Activated CD8-positive, alpha-beta memory T cell treated with anti-CD3 and anti-CD28 coated beads, Interleukin-2, amount 10 ng/mL, durations not matched to agents 7 days and 5 days (primary cell): Measurements from ENCODE around the gene RBM28. TPM values are rescaled to one million over a fixed set of nuclear protein-coding genes. Genes with fewer than 3 reads are reported as not detected.

Source experiments
- ATAC-seq: fragments of 150-1000 bp; cut with Tn5 transposase; one replicate; pipeline ENCODE4 v1.10.0; 2021; ENCODE audit warnings: moderate library complexity
- CTCF ChIA-PET: fragments of 350-600 bp; sonication (Branson Sonifier 250); formaldehyde crosslinking; loops from one replicate; lab custom pipeline; 2021; ENCODE audit warnings: antibody characterized with exemption; lab: Charles Lee
- DNase-seq: peaks from one replicate; pipeline ENCODE4 v3.0.0-alpha.2; 2020
- H3K27ac Mint-ChIP-seq: one replicate; pipeline ENCODE4 v1.8.0; 2021; ENCODE audit warnings: mild to moderate bottlenecking, mixed read lengths
- H3K27me3 Mint-ChIP-seq: one replicate; pipeline ENCODE4 v1.8.0; 2021; ENCODE audit warnings: mixed read lengths
- H3K36me3 Mint-ChIP-seq: one replicate; pipeline ENCODE4 v1.8.0; 2021; ENCODE audit warnings: mild to moderate bottlenecking, mixed read lengths
- H3K4me1 Mint-ChIP-seq: one replicate; pipeline ENCODE4 v1.8.0; 2021; ENCODE audit warnings: mixed read lengths
- H3K4me3 Mint-ChIP-seq: one replicate; pipeline ENCODE4 v1.8.0; 2021; ENCODE audit warnings: mild to moderate bottlenecking, moderate library complexity, mixed read lengths
- H3K9me3 Mint-ChIP-seq: one replicate; pipeline ENCODE4 v1.8.0; 2022; ENCODE audit warnings: low read depth, mixed read lengths
- total RNA-seq, 2 experiments: library from RNA; stranded (reverse); gene quantifications; one replicate each; pipeline ENCODE4 v1.2.3, GENCODE V29; 2021

Gene RBM28, protein sequence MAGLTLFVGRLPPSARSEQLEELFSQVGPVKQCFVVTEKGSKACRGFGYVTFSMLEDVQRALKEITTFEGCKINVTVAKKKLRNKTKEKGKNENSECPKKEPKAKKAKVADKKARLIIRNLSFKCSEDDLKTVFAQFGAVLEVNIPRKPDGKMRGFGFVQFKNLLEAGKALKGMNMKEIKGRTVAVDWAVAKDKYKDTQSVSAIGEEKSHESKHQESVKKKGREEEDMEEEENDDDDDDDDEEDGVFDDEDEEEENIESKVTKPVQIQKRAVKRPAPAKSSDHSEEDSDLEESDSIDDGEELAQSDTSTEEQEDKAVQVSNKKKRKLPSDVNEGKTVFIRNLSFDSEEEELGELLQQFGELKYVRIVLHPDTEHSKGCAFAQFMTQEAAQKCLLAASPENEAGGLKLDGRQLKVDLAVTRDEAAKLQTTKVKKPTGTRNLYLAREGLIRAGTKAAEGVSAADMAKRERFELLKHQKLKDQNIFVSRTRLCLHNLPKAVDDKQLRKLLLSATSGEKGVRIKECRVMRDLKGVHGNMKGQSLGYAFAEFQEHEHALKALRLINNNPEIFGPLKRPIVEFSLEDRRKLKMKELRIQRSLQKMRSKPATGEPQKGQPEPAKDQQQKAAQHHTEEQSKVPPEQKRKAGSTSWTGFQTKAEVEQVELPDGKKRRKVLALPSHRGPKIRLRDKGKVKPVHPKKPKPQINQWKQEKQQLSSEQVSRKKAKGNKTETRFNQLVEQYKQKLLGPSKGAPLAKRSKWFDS
- 10 to 100 TPM; 52.6 to 53.6 TPM for total RNA-seq

DNA sequence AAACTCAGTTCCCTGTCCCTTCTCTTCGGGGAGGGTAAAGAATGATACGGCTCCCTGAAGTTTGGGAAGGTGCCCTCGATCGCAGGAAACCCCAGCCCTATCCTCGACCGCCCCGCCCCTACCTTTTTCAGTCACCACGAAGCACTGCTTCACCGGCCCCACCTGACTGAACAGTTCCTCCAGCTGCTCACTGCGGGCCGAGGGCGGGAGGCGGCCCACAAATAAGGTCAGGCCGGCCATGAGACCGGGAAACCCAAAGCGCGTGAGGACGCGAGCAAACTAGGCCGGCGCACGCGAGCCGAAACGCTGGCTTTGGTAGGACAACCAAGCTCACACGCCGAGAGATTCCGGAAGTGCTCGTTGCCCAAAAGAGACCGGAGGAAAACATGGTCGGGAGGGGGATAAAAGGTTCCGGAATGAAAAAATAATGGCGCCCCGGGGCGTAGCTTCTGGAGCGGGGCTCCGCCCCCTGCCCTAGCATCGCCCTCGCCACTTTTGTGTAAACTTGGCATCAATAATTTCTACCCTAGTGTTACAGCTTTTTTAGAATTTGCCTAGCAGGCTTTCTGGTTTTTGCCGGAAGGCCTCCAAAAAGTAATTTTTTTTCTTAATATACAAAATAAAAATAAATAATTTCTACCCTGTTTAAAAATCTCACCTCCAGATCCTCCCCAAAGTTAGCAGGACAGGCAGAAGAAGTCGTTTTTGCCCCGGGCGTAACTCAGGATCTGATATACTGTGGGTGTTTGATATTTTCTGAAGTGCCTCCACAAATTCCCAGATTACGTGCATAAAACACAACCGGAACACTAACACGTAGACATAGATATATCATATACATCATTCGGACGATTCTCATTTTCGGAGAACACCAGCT, at the start of gene RBM28:
Gene RBM28, minus strand, starts transcription at position 355 of the 877 bp plus-strand sequence. Its CDS starts 115 bp downstream, at position 240.
- peak within 1 kb of the TSS; percentile 92 for H3K27ac Mint-ChIP-seq
- peak; percentile 96 for ATAC-seq
- peaks cover 27% of the 10 kb centered on the region for H3K4me1 Mint-ChIP-seq

DNA sequence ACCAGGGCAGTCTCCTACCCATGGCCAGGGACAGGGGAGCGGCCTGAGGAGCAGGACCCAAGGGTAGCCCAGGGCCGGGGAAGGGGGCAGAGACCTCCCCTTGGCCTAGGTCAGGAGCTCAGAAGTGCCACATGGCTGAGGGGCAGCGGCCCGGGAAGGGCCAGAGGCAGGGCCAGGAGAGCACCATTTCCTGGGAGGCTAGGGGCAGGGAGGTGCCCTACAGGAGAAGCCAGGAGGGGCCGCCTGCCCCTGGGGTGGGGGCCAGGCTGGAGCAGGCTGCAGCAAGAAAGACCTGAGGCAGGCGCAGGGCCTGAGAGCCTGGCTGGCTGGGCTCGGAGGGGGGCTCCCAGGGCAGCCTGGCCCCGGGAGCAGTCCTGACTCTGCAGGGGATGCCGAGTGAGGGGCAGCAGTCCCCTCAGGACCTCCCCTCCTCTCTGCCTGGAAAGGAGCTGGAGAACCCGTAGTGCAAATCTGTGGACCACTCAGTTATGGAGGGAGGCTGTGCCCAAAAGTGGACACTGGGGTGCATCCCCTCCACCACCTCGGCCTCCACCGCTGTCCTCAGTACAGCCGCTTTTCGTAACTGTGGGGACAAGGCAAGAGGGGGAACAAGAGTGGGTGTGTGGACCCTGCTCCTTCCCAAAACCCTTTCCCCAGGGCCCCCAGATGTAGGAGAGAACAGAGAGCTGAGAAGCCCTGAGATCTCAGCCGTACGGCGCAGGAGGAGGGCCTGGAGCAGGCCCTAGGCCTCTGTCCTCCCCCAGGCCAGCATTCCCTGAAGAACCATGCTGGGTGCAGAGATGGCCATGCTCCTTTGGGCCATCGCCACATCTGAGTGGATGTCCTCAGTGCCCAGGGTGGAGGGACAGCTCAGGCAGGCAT, 49.0 kb upstream of the RBM28 start:
- Mint-ChIP-seq H3K27me3 (no peaks in the 10 kb centered on the region), H3K36me3 (peaks cover 3% of the 10 kb centered on the region), H3K4me3 (no peak overlapping the region), H3K4me1 (no peaks in the 10 kb centered on the region), H3K27ac (no peak overlapping the region), H3K9me3 (no peaks in the 10 kb centered on the region)
- ATAC-seq (no peak), DNase-seq (no peak)
- CTCF ChIA-PET: interaction anchor here (1.0 kb wide), 2 partner anchors 14 to 34 kb away, joined by 3 to 4 read pairs; no protein-coding TSS in a partner anchor

More for the DNA sequence above, at the start of gene RBM28:
- Mint-ChIP-seq H3K9me3 (no peaks in the 10 kb centered on the region), H3K4me3 (peak within 1 kb of the TSS; percentile 98), H3K36me3 (peaks cover 8% of the 10 kb centered on the region), H3K27me3 (peaks cover 11% of the 10 kb centered on the region)
- DNase-seq: peak; percentile 91
- CTCF ChIA-PET: interaction anchor here (0.6 to 8.9 kb wide), 18 partner anchors 9 to 539 kb away, joined by 3 to 191 read pairs (median 4); no protein-coding TSS in a partner anchor

DNA sequence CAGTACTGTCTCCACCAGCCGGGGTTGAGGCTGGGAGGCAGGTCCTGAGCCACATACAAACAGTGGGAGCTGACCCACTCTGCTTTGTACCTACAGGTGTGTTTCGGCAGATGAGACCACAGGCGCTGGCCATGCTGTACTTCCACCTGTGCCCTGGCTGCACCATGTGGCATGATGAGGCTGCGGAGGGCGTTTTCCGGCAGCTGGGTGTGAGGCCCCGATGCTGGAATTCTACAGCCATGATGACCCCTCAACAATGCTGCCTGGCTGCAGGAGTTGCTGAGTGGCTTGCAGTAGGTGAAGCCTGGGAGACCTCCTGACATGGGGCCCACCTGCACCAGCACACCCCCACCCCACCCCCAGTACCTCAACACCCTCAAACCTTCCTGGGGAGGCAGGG, 48.1 kb upstream of the RBM28 start:
- no peak for DNase-seq
- Mint-ChIP-seq H3K27ac (no peak overlapping the region), H3K4me1 (no peaks in the 10 kb centered on the region), H3K9me3 (no peaks in the 10 kb centered on the region), H3K36me3 (peaks cover 2% of the 10 kb centered on the region), H3K4me3 (no peak overlapping the region), H3K27me3 (no peaks in the 10 kb centered on the region)
- CTCF ChIA-PET: interaction anchor here (1.1 to 7.6 kb wide), 4 partner anchors 9 to 44 kb away, joined by 3 to 191 read pairs (median 28); partner anchors contain the start of gene RBM28
- ATAC-seq: no peak

DNA sequence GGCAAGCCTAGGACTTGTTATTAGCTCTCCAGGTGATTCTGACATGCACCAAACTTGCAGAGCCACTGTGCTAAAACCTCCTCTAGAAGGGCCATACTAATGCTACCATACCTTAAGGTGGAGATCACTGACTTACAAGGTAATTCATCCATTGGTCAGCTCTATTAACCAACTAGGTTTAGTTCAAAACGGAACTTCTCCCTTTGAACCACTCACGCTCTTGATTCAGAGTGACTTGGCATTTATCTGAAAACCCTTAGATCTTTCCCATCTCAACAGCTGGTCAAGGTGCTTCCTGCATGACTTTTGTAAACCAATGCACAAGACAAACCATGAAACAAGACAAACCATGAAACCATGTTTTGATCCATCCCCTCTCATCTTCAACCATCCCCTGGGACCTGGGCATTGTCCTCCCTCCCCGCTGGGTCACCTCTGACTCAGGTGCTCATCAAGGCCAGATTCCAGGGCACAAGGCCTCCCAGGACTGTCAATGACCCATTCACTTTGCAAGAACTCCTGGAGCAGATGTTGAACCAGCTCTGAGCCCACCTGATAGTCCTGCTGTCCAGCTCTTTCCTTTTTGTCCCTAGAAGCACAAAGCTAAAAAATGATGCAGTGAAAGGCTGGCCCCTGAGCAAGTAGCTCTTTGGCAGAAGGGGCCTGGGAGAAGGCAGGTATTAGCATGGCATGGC, 47.3 kb upstream of the RBM28 start:
- Mint-ChIP-seq H3K4me1 (no peaks in the 10 kb centered on the region), H3K9me3 (no peaks in the 10 kb centered on the region), H3K27ac (no peak overlapping the region), H3K36me3 (peaks cover 1% of the 10 kb centered on the region), H3K27me3 (no peaks in the 10 kb centered on the region), H3K4me3 (no peak overlapping the region)
- ATAC-seq (no peak), DNase-seq (no peak)
- CTCF ChIA-PET: interaction anchor here (0.5 to 7.6 kb wide), 5 partner anchors 9 to 44 kb away, joined by 3 to 191 read pairs (median 6); partner anchors contain the start of gene RBM28

DNA sequence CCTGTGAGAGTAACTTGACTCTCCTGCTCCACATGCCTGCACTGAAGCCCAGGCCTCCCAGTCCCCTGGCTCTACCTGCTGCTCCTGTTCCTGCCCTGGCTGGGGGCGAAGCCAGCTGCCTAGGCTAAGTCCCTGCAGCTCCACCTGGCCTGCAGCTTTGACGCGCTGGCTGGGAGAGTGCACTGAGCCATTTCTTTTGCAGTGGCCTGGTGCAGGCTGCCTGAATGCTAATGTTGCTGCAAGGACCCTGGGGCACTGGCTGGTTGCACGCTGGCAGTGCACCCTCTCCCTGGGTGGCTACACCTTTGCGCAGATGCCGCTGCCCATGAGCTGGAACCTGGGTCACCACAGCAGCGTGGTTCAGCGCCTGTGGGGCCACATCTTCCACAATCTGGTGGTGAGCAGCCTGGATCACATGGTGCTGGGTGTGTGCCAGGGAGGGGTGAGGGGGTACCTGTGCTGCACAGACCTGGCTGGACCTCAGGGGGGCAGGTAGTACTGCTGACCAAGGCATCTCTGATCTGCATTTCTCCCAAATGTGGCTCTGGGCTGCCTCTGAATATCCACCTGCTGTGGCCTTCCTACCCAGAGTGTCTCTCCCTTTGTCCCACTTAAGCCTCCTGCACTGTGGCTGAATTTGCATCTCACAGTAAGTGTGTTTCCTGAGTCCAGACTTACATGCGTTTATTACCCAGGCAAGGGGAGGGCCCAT, 46.1 kb upstream of the RBM28 start:
- H3K4me3 Mint-ChIP-seq: no peak overlapping the region
- no peak overlapping the region for H3K27ac Mint-ChIP-seq
- CTCF ChIA-PET: interaction anchor here (0.7 to 7.6 kb wide), 8 partner anchors 11 to 254 kb away, joined by 3 to 191 read pairs (median 3); partner anchors contain the start of gene RBM28
- H3K9me3 Mint-ChIP-seq: no peaks in the 10 kb centered on the region
- H3K27me3 Mint-ChIP-seq: no peaks in the 10 kb centered on the region
- H3K4me1 Mint-ChIP-seq: no peaks in the 10 kb centered on the region
- peaks cover 1% of the 10 kb centered on the region for H3K36me3 Mint-ChIP-seq
- no peak for ATAC-seq
- no peak for DNase-seq

DNA sequence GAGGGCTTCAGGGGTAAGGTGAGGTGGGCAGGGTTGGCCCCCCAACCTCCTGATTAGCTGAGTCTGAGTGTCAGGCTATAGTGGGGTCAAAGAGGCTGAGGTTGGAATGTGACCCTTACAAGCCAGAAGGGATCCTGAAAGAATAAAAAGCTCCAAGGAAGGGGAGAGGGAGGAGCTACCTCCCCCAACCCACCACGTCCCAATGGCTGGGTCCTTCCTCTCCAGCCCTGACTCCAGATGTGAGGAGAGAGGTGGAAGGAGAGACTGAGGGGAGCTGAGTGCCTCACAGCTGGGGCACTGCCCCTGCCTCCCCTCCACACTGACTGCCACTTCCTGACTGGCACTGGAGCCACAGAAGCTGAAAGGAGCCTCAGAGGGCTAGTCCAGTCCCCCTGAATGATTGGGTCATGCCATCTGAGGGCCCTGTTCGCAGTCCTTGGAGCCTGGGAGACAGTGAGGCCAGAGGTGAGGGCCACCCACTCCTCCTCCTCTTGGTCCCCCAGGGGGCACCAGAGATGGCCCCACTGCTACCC, 45.4 kb upstream of the RBM28 start:
- DNase-seq (no peak), ATAC-seq (no peak)
- H3K9me3 Mint-ChIP-seq: no peaks in the 10 kb centered on the region
- H3K27me3 Mint-ChIP-seq: no peaks in the 10 kb centered on the region
- H3K4me1 Mint-ChIP-seq: no peaks in the 10 kb centered on the region
- H3K4me3 Mint-ChIP-seq: no peak overlapping the region
- H3K36me3 Mint-ChIP-seq: peaks cover under 1% of the 10 kb centered on the region
- CTCF ChIA-PET: interaction anchor here (0.7 to 7.6 kb wide), 11 partner anchors 9 to 254 kb away, joined by 3 to 191 read pairs (median 3); partner anchors contain the start of genes IMPDH1 and RBM28
- no peak overlapping the region for H3K27ac Mint-ChIP-seq

DNA sequence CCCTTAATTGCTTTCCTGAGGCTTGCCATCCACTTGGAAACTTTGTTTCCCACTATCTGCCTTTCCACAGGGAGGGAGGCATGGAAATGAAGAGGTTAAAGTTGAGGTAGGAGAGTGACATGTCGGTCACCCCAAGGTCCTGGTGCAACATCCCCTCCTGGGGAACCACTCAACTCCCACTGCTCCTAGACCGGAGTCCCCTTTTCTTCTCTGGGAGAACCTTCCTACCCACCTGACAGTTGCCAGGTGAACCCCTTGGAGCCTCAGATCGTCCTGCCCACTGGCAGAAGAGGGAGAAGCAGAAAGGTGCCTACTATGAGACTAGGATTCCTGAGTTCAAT, 44.4 kb upstream of the RBM28 start:
- Mint-ChIP-seq H3K4me3 (no peak overlapping the region), H3K9me3 (no peaks in the 10 kb centered on the region), H3K27me3 (no peaks in the 10 kb centered on the region), H3K27ac (no peak overlapping the region), H3K4me1 (no peaks in the 10 kb centered on the region), H3K36me3 (no peaks in the 10 kb centered on the region)
- CTCF ChIA-PET: interaction anchor here (0.5 to 7.6 kb wide), 29 partner anchors 10 to 473 kb away, joined by 3 to 191 read pairs (median 6); partner anchors contain the start of genes HILPDA, IMPDH1 and RBM28
- ATAC-seq (no peak), DNase-seq (no peak)

DNA sequence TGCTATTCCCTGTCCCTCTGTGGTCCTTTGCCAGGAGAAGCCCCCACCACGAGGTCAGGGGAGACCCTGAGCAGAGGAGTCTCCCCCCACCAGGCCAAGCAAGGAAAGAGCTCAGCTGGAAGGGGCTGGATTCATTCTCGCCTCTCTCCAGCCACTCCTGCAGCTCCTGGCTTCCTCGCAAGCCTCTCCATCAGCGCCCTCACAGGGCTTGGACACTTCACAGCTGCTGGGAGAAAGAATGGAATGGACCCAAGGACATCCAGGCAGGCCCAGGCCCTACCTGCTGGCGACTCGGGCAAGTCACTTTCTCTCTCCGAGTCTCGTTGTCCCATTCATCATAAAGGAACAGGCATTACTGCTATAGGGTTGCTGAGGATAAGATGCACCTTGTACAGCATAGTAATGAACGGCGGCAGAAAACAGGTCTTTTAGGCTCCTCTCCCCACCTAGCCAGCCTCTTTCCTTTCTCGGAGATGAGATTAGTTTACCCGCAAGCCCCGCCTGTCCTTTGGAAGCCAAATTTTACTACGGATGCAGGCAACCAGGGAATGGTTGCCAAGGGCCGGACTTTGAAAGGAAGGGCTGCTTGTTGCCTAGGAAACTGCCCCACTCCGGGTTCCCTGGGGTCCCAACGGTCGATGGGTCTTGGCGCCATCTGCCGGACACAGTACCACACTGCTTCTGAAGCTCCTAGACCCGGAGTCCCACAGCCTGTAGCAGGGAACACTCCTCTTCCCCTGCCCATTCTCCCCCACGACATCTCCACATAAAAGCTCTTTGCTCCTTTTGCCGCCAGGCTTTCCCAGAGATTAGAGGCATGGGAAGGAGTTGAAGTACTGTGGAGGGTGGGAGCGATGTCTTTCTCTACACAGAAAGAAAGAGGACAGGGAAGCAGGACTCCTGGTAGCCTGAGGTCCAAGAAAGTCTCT, 43.8 kb upstream of the RBM28 start:
- H3K27ac Mint-ChIP-seq: no peak overlapping the region

DNA sequence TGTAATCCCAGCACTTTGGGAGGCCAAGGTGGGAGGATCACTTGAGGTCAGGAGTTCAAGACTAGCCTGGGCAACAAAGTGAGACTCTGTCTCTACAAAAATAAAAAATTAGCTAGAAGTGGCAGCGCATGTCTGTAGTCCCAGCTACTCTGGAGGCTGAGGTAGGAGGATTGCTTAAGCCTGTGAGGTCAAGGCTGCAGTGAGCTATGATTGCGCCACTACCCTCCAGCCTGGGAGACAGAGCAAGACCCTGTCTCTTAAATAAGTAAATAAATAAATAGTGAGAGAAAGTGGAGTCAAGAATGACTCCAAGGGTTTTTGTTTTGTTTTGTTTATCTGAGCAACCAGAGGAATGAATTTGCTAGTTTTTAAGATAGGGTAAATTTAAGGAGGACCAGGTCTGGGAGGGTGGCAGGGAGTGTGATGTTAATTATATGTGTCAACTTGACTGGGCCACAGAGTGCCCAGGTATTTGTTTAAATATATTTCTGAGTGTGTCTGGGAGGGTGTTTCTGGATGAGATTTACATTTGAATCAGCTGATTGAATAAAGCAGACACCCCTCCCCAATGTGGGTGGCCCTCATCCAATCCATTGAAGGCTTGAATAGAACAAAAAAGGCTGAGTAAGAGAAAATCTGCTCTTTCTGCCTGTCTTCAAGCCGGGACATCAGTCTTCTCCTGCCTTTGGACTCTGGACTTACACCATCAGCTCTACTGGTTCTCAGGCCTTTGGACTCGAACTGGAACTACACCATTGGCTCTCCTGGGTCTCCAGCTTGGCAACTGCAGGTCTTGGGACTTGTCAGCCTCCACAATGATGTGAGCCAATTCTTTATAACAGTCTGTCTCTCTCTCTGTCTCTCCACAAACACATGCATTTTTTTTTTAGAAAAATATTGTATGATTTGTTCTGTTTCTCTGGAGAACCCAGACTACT, 42.5 kb upstream of the RBM28 start:
- H3K4me3 Mint-ChIP-seq: no peak overlapping the region
- CTCF ChIA-PET: interaction anchor here (0.8 to 7.6 kb wide), 22 partner anchors 11 to 288 kb away, joined by 3 to 191 read pairs (median 6); partner anchors contain the start of genes IMPDH1 and RBM28
- ATAC-seq (no peak), DNase-seq (no peak)
- H3K36me3 Mint-ChIP-seq: no peaks in the 10 kb centered on the region
- no peaks in the 10 kb centered on the region for H3K27me3 Mint-ChIP-seq
- H3K27ac Mint-ChIP-seq: no peak overlapping the region
- no peaks in the 10 kb centered on the region for H3K4me1 Mint-ChIP-seq
- H3K9me3 Mint-ChIP-seq: no peaks in the 10 kb centered on the region

More for the DNA sequence above, 43.8 kb upstream of the RBM28 start:
- no peak overlapping the region for H3K4me3 Mint-ChIP-seq
- DNase-seq: peak; percentile 77
- no peaks in the 10 kb centered on the region for H3K36me3 Mint-ChIP-seq
- H3K4me1 Mint-ChIP-seq: no peaks in the 10 kb centered on the region
- CTCF ChIA-PET: interaction anchor here (0.5 to 7.6 kb wide), 34 partner anchors 10 to 474 kb away, joined by 3 to 191 read pairs (median 4); partner anchors contain the start of genes HILPDA, IMPDH1 and RBM28
- no peaks in the 10 kb centered on the region for H3K27me3 Mint-ChIP-seq
- peak; percentile 94 for ATAC-seq
- no peaks in the 10 kb centered on the region for H3K9me3 Mint-ChIP-seq
